H1 (cell line): ENCODE results near the gene TIMM21. TPM values are rescaled to one million over a fixed set of nuclear protein-coding genes. Genes with fewer than 3 reads are reported as not detected.

Experiments used
- RAD21 ChIP-seq, 2 experiments: IDR thresholded peaks in 1 of 2; conservative IDR thresholded peaks in 1 of 2; 2 replicates each; pipeline ENCODE4 v1.6.1; 2011; ENCODE audit warnings: low read depth in 2 of 2, low read length in 2 of 2, improper control_type of control experiment in 1 of 2, inconsistent platforms in 1 of 2, mild to moderate bottlenecking in 1 of 2, moderate library complexity in 1 of 2
- SP2 ChIP-seq: IDR thresholded peaks from 2 replicates; pipeline ENCODE4 v1.6.1; 2012; ENCODE audit warnings: mild to moderate bottlenecking, low read length, inconsistent platforms
- polyA plus RNA-seq, 7 experiments: library from polyadenylated mRNA; depleted of rRNA in 3 of 7; stranded (reverse) in 5 of 7; unstranded in 2 of 7; fragments of >200 nt in 5 of 7; fragments of 200-250 nt in 2 of 7; gene quantifications; 1 replicate in 5 of 7; 2 replicates in 1 of 7; 4 replicates in 1 of 7; pipeline versions ENCODE4 v1.2.1 to v1.2.3, GENCODE V29; 2011 to 2013; ENCODE audit warnings: missing spikeins in 2 of 7, mixed read lengths in 2 of 7
- total RNA-seq: library from RNA; stranded (reverse); fragmentation: NEBNext Ultra II Directional; extraction: Animal tissue kit (Norgen Biotek cat#: 25700); gene quantifications from 2 replicates; pipeline ENCODE4 v1.2.1, GENCODE V29; 2021

TIMM21 gene
- total and polyA plus RNA-seq, 2 of the 8 experiments (the other 6 are each of a cell fraction or from before 2014, with no cell fraction given), result 27.9 to 43.8 TPM

GRCh38 chr18:74152270-74152669, 3.9 kb downstream of the TIMM21 start (continued):
- TF ChIP-seq RAD21 (IDR thresholded peaks at IDR 0.05 in 1 of 2, conservative IDR thresholded peaks at IDR 0.05 in 1 of 2; ENCODE audit: low read depth in 2 of 2, low read length in 2 of 2) (no peak), SP2 (no peak)
- TF ChIP-seq, all 59 proteins: peak for 0
